Thyroid gland (tissue), 4 donors: Measurements from ENCODE around the gene DIS3L2. TPM values are rescaled to one million over a fixed set of nuclear protein-coding genes. Genes with fewer than 3 reads are reported as not detected.

Source experiments
- DNase-seq, 2 donors: peaks; one replicate each; pipeline ENCODE4 v3.0.0-alpha.2; 2019
- H3K27ac ChIP-seq, 3 donors: fragments of 200-600 bp; sonication (generic); 1 replicate in 2 of 3; 2 replicates in 1 of 3; pipeline ENCODE4 v1.5.1; 2016 to 2019; ENCODE audit warnings: mild to moderate bottlenecking in 1 of 3, moderate library complexity in 1 of 3
- H3K27me3 ChIP-seq: fragments of 200-600 bp; sonication (generic); one replicate; pipeline ENCODE4 v1.5.1; 2019
- H3K36me3 ChIP-seq, 2 donors: fragments of 200-600 bp; sonication (generic); one replicate each; pipeline ENCODE4 v1.5.1; 2016 to 2019
- H3K4me1 ChIP-seq, 2 donors: fragments of 200-600 bp; sonication (generic); one replicate each; pipeline ENCODE4 v1.5.1; 2017 to 2019
- H3K4me3 ChIP-seq, 3 donors: fragments of 200-600 bp; sonication (generic); replicated peaks in 1 of 3; 1 replicate in 2 of 3; 2 replicates in 1 of 3; pipeline ENCODE4 v1.5.1; 2016; ENCODE audit warnings: mild to moderate bottlenecking in 1 of 3
- H3K9me3 ChIP-seq: fragments of 200-600 bp; sonication (generic); one replicate; pipeline ENCODE4 v1.5.1; 2017
- CTCF ChIP-seq, 6 experiments: fragments of 200-600 bp in 3 of 6; fragments of 450-650 bp in 3 of 6; sonication (generic) in 3 of 6; IDR thresholded peaks; one replicate each; pipeline ENCODE4 v1.5.1; 2016 to 2019; ENCODE audit warnings: antibody characterized with exemption in 6 of 6, mild to moderate bottlenecking in 2 of 6, inconsistent platforms in 1 of 6, moderate library complexity in 1 of 6
- POLR2A ChIP-seq, 2 donors: fragments of 450-650 bp; IDR thresholded peaks; one replicate each; pipeline ENCODE4 v1.6.1; 2017; ENCODE audit warnings: antibody characterized with exemption in 2 of 2, mild to moderate bottlenecking in 2 of 2, moderate library complexity in 1 of 2
- WGBS, 2 donors: methylation state at CpG; one replicate each; pipeline ENCODE4 v1.1.5; 2017; 5-methylcytosine and 5-hydroxymethylcytosine counted together
- intact Hi-C: fragments of 100-400 bp; cut with DNase I; formaldehyde crosslinking; loops from one replicate; pipeline ENCODE4 v1.15.1; 2023
- total RNA-seq, 4 donors: library from RNA; depleted of rRNA; stranded (reverse); fragments of >200 nt; gene quantifications; one replicate each; pipeline ENCODE4 v1.2.3, GENCODE V29; 2016

DIS3L2 gene
- total RNA-seq, 4 donors from 2014 or later = 42.2 to 68.7 (median 50.3) TPM

- intact Hi-C loops = no loop called here
- no peak overlapping the region for H3K27ac ChIP-seq
- no peak overlapping the region for H3K4me3 ChIP-seq
- TF ChIP-seq POLR2A (IDR thresholded peaks at IDR 0.05) (no peak), CTCF (IDR thresholded peaks at IDR 0.05) (no peak)
- WGBS, 2 donors = 90 to 93% methylated on average over 2 of the region's 2 CpGs
- H3K36me3 ChIP-seq = peaks cover 0 to 7% of the 10 kb centered on the region in 2 donors
- H3K27me3 ChIP-seq = no peaks in the 10 kb centered on the region
- no peak for DNase-seq
- H3K9me3 ChIP-seq = no peaks in the 10 kb centered on the region
- H3K4me1 ChIP-seq = no peaks in the 10 kb centered on the region
These were observed 276.6 kb downstream of the DIS3L2 start for GRCh38 chr2:232238108-232238507.

DNA sequence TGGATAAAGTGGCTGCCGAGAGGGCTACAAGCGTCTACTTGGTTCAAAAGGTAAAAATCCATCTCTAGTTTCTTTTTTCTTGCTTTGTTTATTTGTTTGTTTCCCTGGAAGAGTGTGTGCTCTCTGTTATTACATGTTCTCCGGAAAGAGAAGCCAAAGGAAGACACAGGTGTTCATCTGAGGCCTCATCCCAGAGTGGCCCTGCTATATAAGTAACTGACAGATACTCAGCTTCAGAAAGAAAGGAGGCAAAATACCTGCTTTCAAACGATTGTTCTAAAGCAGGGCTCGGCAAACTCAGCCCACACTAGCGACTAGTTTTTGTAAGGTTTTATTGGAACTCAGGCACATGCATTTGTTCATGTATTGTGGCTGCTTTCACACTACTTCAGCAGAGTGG lies 277.1 kb downstream of the DIS3L2 start:
- intact Hi-C loops = no loop called here
- Histone ChIP-seq H3K36me3 (peaks cover 0 to 7% of the 10 kb centered on the region in 2 donors), H3K4me3 (no peak overlapping the region), H3K9me3 (no peaks in the 10 kb centered on the region), H3K4me1 (no peaks in the 10 kb centered on the region), H3K27ac (no peak overlapping the region), H3K27me3 (no peaks in the 10 kb centered on the region)
- TF ChIP-seq CTCF (IDR thresholded peaks at IDR 0.05) (no peak), POLR2A (IDR thresholded peaks at IDR 0.05) (no peak)
- WGBS, 2 donors = 94 to 95% methylated on average over 6 of the region's 6 CpGs
- no peak for DNase-seq

DNA sequence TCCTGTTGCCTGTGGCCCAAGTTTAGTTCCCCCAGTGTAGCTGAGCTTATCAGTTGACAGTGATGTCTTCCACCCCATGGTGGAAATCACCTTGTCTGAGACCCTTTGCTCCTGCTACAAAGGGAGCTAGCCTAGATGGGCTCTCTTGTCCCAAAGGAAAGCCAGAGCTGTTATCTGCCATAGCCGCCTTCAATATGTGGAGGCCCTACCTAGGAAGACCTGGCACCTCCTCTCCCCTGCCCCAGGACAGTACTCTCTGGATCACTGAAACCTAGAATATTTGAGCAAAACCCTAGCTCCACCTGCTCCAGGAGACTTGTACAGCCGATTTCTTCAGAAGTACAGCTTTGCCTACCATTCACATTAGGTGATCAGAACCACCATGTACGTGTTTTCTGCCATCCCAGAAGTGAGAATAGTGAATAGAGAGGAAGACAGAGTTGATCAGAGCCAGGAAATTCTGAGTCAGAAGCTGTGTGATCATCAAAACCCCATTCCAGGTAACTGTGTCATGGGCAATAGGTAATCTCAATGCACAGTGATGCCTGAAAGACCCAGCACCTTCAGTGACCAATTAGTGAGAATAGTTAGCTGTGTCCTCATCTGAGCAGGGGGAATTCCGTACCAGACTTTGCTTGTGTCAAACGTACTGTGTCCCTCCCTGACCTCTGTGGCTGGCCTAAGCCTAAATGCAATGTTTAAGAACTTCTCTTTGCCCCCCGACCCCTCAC lies 278.6 kb downstream of the DIS3L2 start:
- Histone ChIP-seq H3K4me3 (no peak overlapping the region), H3K27me3 (no peaks in the 10 kb centered on the region), H3K36me3 (peaks cover 0 to 7% of the 10 kb centered on the region in 2 donors), H3K27ac (no peak overlapping the region), H3K9me3 (no peaks in the 10 kb centered on the region), H3K4me1 (no peaks in the 10 kb centered on the region)
- TF ChIP-seq CTCF (IDR thresholded peaks at IDR 0.05) (no peak), POLR2A (IDR thresholded peaks at IDR 0.05) (no peak)
- intact Hi-C loops = no loop called here
- WGBS, 2 donors = 89 to 92% methylated on average over 6 of the region's 6 CpGs
- no peak for DNase-seq

GRCh38 chr2:232240906-232241305 lies 279.4 kb downstream of the DIS3L2 start:
- TF ChIP-seq CTCF (IDR thresholded peaks at IDR 0.05) (no peak), POLR2A (IDR thresholded peaks at IDR 0.05) (no peak)
- no peaks in the 10 kb centered on the region for H3K4me1 ChIP-seq
- no peak for DNase-seq
- no peaks in the 10 kb centered on the region for H3K9me3 ChIP-seq
- intact Hi-C loops = no loop called here
- H3K27ac ChIP-seq = no peak overlapping the region
- H3K27me3 ChIP-seq = no peaks in the 10 kb centered on the region
- peaks cover 0 to 7% of the 10 kb centered on the region in 2 donors for H3K36me3 ChIP-seq
- WGBS, 2 donors = 84 to 93% methylated on average over 10 of the region's 10 CpGs
- H3K4me3 ChIP-seq = no peak overlapping the region

GRCh38 chr2:232242316-232242715 lies 280.8 kb downstream of the DIS3L2 start:
- 96 to 100% methylated on average over 2 of the region's 2 CpGs for WGBS, 2 donors
- Histone ChIP-seq H3K27ac (no peak overlapping the region), H3K9me3 (no peaks in the 10 kb centered on the region), H3K36me3 (peaks cover 0 to 7% of the 10 kb centered on the region in 2 donors), H3K27me3 (no peaks in the 10 kb centered on the region), H3K4me1 (no peaks in the 10 kb centered on the region), H3K4me3 (no peak overlapping the region)
- intact Hi-C loops = no loop called here
- DNase-seq = no peak
- no peak for TF ChIP-seq CTCF (IDR thresholded peaks at IDR 0.05)
- no peak for TF ChIP-seq POLR2A (IDR thresholded peaks at IDR 0.05)
